Activated naive CD4-positive, alpha-beta T cell treated with anti-CD3 and anti-CD28 coated beads, Interleukin-2, amount 50 U/mL, for 24 hours (primary cell): ENCODE results near the gene ITIH2.
"Not testable (repeated sequence)": the region's sequence is repeated elsewhere in the genome, so short reads cannot be mapped to it uniquely, and the experiment has no call there.

Experiments
- H3K27ac Mint-ChIP-seq: one replicate; pipeline ENCODE4 v1.8.0; 2021; ENCODE audit warnings: mild to moderate bottlenecking, mixed read lengths
- H3K27me3 Mint-ChIP-seq: one replicate; pipeline ENCODE4 v1.8.0; 2021; ENCODE audit warnings: mixed read lengths
- H3K36me3 Mint-ChIP-seq: one replicate; pipeline ENCODE4 v1.8.0; 2021; ENCODE audit warnings: mixed read lengths
- H3K4me1 Mint-ChIP-seq: one replicate; pipeline ENCODE4 v1.8.0; 2021; ENCODE audit warnings: mixed read lengths
- H3K4me3 Mint-ChIP-seq: one replicate; pipeline ENCODE4 v1.8.0; 2021; ENCODE audit warnings: mild to moderate bottlenecking, mixed read lengths
- H3K9me3 Mint-ChIP-seq: one replicate; pipeline ENCODE4 v1.8.0; 2021; ENCODE audit warnings: mixed read lengths

ITIH2 gene

GRCh38 chr10:7707102-7707501, 4.0 kb downstream of the ITIH2 start:
- peaks cover 18% of the 10 kb centered on the region for H3K27me3 Mint-ChIP-seq
- no peak overlapping the region for H3K4me3 Mint-ChIP-seq
- H3K4me1 Mint-ChIP-seq, result no peaks in the 10 kb centered on the region
- no peak overlapping the region for H3K27ac Mint-ChIP-seq
- no peaks in the 10 kb centered on the region for H3K9me3 Mint-ChIP-seq
- no peaks in the 10 kb centered on the region for H3K36me3 Mint-ChIP-seq

GRCh38 chr10:7707858-7708622, 4.9 kb downstream of the ITIH2 start:
- H3K27me3 Mint-ChIP-seq, result peaks cover 14% of the 10 kb centered on the region
- no peaks in the 10 kb centered on the region for H3K4me1 Mint-ChIP-seq
- no peak overlapping the region for H3K4me3 Mint-ChIP-seq
- no peaks in the 10 kb centered on the region for H3K36me3 Mint-ChIP-seq
- no peak overlapping the region for H3K27ac Mint-ChIP-seq
- no peaks in the 10 kb centered on the region for H3K9me3 Mint-ChIP-seq

GRCh38 chr10:7708832-7709231, 5.7 kb downstream of the ITIH2 start:
- Mint-ChIP-seq H3K4me3 (no peak overlapping the region), H3K36me3 (no peaks in the 10 kb centered on the region), H3K27ac (no peak overlapping the region), H3K27me3 (peaks cover 11% of the 10 kb centered on the region), H3K9me3 (no peaks in the 10 kb centered on the region), H3K4me1 (no peaks in the 10 kb centered on the region)

GRCh38 chr10:7710446-7710845, 7.3 kb downstream of the ITIH2 start:
- no peaks in the 10 kb centered on the region for H3K4me1 Mint-ChIP-seq
- H3K27me3 Mint-ChIP-seq, result peaks cover 7% of the 10 kb centered on the region
- H3K9me3 Mint-ChIP-seq, result no peaks in the 10 kb centered on the region
- no peak overlapping the region for H3K27ac Mint-ChIP-seq
- H3K4me3 Mint-ChIP-seq, result no peak overlapping the region
- no peaks in the 10 kb centered on the region for H3K36me3 Mint-ChIP-seq

- not testable (repeated sequence) for H3K27me3 Mint-ChIP-seq, H3K36me3 Mint-ChIP-seq, H3K9me3 Mint-ChIP-seq, H3K4me3 Mint-ChIP-seq, H3K27ac Mint-ChIP-seq, H3K4me1 Mint-ChIP-seq
Observed at GRCh38 chr10:7711075-7711474, 8.0 kb downstream of the ITIH2 start.

- no peaks in the 10 kb centered on the region for H3K36me3 Mint-ChIP-seq
- no peak overlapping the region for H3K27ac Mint-ChIP-seq
- H3K27me3 Mint-ChIP-seq, result peaks cover 2% of the 10 kb centered on the region
- no peak overlapping the region for H3K4me3 Mint-ChIP-seq
- no peaks in the 10 kb centered on the region for H3K4me1 Mint-ChIP-seq
- H3K9me3 Mint-ChIP-seq, result no peaks in the 10 kb centered on the region
Observed at GRCh38 chr10:7715515-7715914, 12.4 kb downstream of the ITIH2 start.

- Mint-ChIP-seq H3K27ac (no peak overlapping the region), H3K4me1 (no peaks in the 10 kb centered on the region), H3K4me3 (no peak overlapping the region), H3K36me3 (no peaks in the 10 kb centered on the region), H3K9me3 (no peaks in the 10 kb centered on the region), H3K27me3 (peaks cover 2% of the 10 kb centered on the region)
Observed at GRCh38 chr10:7717767-7718166, 14.7 kb downstream of the ITIH2 start.

- Mint-ChIP-seq H3K36me3 (peaks cover 1% of the 10 kb centered on the region), H3K4me3 (no peak overlapping the region), H3K27me3 (peaks cover under 1% of the 10 kb centered on the region), H3K27ac (no peak overlapping the region), H3K4me1 (no peaks in the 10 kb centered on the region), H3K9me3 (no peaks in the 10 kb centered on the region)
Observed at GRCh38 chr10:7718685-7719084, 15.6 kb downstream of the ITIH2 start.

GRCh38 chr10:7720478-7720877, 17.4 kb downstream of the ITIH2 start:
- H3K27ac Mint-ChIP-seq, result no peak overlapping the region
- H3K27me3 Mint-ChIP-seq, result peaks cover 3% of the 10 kb centered on the region
- H3K9me3 Mint-ChIP-seq, result no peaks in the 10 kb centered on the region
- no peak overlapping the region for H3K4me3 Mint-ChIP-seq
- H3K36me3 Mint-ChIP-seq, result peaks cover 2% of the 10 kb centered on the region
- H3K4me1 Mint-ChIP-seq, result no peaks in the 10 kb centered on the region

GRCh38 chr10:7722927-7723529, 19.9 kb downstream of the ITIH2 start:
- Mint-ChIP-seq H3K36me3 (peaks cover 2% of the 10 kb centered on the region), H3K27me3 (peaks cover 4% of the 10 kb centered on the region), H3K9me3 (no peaks in the 10 kb centered on the region), H3K27ac (no peak overlapping the region), H3K4me3 (no peak overlapping the region), H3K4me1 (no peaks in the 10 kb centered on the region)

- no peaks in the 10 kb centered on the region for H3K4me1 Mint-ChIP-seq
- no peak overlapping the region for H3K4me3 Mint-ChIP-seq
- H3K36me3 Mint-ChIP-seq, result peaks cover 2% of the 10 kb centered on the region
- no peak overlapping the region for H3K27ac Mint-ChIP-seq
- no peaks in the 10 kb centered on the region for H3K9me3 Mint-ChIP-seq
- no peaks in the 10 kb centered on the region for H3K27me3 Mint-ChIP-seq
Observed at GRCh38 chr10:7734821-7735220, 31.7 kb downstream of the ITIH2 start.

- Mint-ChIP-seq H3K4me1 (no peaks in the 10 kb centered on the region), H3K36me3 (no peaks in the 10 kb centered on the region), H3K4me3 (no peak overlapping the region), H3K27ac (no peak overlapping the region), H3K27me3 (no peaks in the 10 kb centered on the region), H3K9me3 (no peaks in the 10 kb centered on the region)
Observed at GRCh38 chr10:7738536-7739407, 35.7 kb downstream of the ITIH2 start.

GRCh38 chr10:7744307-7744706, 41.2 kb downstream of the ITIH2 start:
- Mint-ChIP-seq H3K27me3 (no peaks in the 10 kb centered on the region), H3K36me3 (peaks cover 5% of the 10 kb centered on the region), H3K4me3 (no peak overlapping the region), H3K9me3 (no peaks in the 10 kb centered on the region), H3K4me1 (no peaks in the 10 kb centered on the region), H3K27ac (no peak overlapping the region)

GRCh38 chr10:7748637-7749036, 45.5 kb downstream of the ITIH2 start:
- not testable (repeated sequence) for H3K4me1 Mint-ChIP-seq, H3K4me3 Mint-ChIP-seq, H3K9me3 Mint-ChIP-seq, H3K27me3 Mint-ChIP-seq, H3K27ac Mint-ChIP-seq
- peaks cover 12% of the 10 kb centered on the region for H3K36me3 Mint-ChIP-seq

GRCh38 chr10:7750222-7750621, 47.1 kb downstream of the ITIH2 start:
- Mint-ChIP-seq H3K4me1 (no peaks in the 10 kb centered on the region), H3K27me3 (no peaks in the 10 kb centered on the region), H3K36me3 (peaks cover 13% of the 10 kb centered on the region), H3K27ac (no peak overlapping the region), H3K9me3 (no peaks in the 10 kb centered on the region), H3K4me3 (no peak overlapping the region)

- no peaks in the 10 kb centered on the region for H3K9me3 Mint-ChIP-seq
- H3K27me3 Mint-ChIP-seq, result no peaks in the 10 kb centered on the region
- H3K4me3 Mint-ChIP-seq, result no peak overlapping the region
- no peak overlapping the region for H3K27ac Mint-ChIP-seq
- H3K4me1 Mint-ChIP-seq, result no peaks in the 10 kb centered on the region
- H3K36me3 Mint-ChIP-seq, result peaks cover 16% of the 10 kb centered on the region
Observed at GRCh38 chr10:7752251-7752650, 49.1 kb downstream of the ITIH2 start.
